Activated CD4-positive, alpha-beta T cell treated with anti-CD3 and anti-CD28 coated beads for 24 hours (primary cell): ENCODE results near the gene FAM78A.

Source experiments
- DNase-seq, 2 donors: peaks; one replicate each; pipeline ENCODE4 v3.0.0-alpha.2; 2020; ENCODE audit warnings: low read depth in 2 of 2

The FAM78A gene

DNA sequence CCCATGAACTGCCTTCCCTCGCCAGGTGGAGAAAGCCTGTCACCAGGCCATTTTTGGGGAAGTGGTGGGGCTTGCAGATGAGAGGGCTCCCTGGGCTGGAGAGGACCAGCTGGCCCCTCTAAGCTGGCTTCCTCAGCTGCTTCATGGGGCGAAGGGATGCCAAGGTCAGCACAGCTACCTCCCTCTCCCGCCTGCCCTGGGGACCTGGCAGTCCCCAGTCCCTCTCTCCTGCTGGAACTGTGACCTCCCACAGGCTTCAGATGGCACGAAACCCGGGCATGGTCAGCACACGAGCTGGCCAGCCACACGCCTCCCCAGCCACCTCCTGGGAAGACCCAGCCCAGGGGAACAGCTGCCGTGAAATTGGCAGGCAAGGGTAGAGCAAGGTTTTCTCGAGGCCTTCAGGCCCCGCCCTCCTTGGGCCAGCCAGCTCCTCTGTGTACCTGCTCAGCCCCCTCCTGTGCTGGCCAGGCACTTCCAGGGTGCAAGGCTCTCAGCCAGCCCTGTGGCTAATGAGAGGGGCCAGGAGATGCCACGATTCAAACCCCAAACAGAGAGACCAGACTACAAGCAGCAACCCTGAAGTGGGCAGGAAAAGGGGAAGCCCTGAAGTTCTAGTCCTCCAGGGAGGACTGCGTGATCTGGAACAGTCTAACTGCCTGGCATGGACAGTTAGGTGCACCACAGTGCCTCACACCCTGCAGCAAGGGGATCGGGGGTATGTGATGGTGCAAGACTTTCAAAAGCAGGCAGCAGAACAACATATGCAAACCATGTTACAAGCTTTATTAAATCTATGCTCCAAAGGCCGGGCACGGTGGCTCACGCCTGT is 26.1 kb upstream of the FAM78A start:
- no peak for DNase-seq

DNA sequence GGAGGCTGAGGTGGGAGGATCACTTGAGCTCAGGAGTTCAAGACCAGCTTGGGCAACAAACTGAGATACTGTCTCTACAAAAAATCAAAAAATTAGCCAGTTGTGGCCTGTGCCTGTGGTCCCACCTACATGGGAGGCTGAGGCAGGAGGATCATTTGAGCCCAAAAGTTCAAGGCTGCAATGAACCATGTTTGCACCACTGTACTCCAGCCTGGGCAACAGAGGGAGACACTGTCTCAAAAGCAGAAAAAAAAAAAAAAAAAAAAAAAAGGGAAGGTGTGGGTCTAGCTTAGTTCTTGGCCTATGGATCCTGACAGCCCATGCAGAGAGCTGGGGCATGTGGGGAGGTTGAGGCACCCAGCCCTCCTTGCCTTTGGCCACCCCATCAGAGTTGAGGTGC is 24.1 kb upstream of the FAM78A start:
- no peak for DNase-seq

DNA sequence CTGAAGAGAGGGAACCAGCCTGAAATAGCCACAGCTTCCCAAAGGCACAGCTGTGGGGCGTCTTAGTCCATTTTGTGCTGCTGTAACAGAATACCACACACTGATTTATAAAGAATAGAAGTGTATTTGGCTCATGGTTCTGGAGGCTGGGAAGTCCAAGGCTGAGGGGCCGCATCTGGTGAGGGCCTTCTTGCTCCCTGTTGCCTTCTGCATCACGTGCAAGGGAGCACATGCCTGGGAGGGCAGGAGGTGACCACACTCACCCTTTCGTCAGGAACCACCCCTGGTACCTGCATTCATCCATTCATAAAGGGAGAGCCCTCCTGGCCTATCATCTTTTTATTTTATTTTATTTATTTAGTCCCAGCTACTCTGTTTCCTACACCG is 23.6 kb upstream of the FAM78A start:
- DNase-seq: no peak

DNA sequence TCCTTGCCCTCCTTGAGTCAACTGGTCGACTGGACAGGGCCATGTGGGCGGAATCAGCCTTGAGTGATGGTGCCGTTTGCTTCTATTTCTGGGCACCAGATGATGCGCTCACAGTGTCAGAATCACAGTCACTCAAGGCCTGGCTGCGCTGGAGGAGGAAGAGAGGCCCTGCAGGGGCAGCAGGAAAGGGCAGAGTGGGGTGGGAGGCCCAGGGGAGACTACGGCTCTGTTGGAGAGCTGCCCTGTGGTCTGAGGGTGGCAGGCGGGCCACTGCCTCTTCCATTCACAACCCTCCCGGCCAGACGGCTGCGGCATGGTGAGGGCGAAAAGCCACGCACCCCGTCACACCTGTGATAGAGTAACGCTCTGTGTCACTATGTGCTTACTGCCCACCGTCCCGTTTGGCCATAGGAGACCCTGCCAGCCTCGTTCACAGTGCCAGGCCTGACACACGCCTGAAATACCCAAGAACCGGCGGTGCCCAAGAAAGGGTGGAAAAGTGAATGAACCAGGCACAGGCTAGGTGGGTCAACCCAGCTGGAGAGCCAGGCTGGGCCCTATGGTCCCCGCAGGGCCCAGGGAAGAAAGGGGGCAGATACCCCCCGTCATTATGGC is 23.1 kb upstream of the FAM78A start:
- DNase-seq: no peak

DNA sequence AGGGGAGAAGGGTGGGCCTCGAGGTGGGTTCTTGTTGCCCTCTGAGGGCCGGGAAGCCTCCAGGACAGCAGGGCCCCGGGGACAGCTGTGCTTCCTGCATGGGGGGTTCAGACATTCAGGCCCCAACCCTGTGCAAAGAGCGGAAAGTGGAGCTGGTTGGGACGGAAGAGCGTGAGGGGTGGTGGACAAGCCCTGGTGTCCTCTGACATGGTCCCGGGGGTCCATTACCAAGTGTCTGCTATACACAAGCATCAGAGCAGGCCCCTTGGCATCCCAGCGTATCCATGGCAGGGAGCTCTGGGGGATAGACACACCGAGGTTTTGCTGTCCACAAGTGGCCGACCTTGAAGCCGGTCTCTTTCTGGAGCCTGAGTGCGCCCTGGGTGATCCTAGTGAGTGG is 22.5 kb upstream of the FAM78A start:
- DNase-seq: no peak

DNA sequence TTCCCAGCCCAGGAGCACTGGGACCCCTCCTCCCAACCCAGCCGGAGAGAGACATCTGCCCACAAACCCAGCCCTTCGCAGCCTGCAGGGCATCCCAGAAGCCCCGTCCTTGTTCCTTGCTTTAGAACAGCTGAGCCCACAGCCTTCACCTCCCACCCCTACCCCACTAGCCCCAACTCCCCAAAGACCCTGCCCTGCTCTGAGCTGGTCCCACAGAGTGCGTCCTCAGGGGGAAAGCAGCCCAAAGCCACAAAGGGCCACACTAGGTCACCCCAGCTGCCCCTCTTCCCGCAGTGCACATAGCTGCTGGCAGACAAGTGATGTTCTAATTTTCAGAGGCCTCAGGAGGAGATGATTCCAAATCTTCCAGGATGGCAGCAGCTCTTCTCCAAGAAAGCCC is 22.0 kb upstream of the FAM78A start:
- DNase-seq: no peak

DNA sequence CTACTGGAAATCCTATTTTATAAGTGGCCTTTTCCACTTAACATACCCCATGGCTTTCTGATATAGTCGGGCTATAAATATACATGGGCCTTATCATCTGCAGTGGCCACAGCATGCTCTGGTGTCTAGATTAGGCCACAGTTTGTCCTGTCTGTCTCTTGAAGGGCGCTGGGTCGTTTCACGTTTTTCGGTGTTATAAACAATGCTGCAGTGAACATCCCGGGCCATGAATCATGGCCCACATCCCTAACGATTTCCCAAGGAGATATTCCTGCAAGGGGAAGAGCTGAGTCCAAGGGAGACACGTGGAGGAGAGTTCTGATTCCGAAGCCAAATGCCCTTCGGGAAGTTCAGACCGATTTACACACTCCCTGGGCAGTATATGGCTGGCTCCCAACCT is 21.6 kb upstream of the FAM78A start:
- no peak for DNase-seq

DNA sequence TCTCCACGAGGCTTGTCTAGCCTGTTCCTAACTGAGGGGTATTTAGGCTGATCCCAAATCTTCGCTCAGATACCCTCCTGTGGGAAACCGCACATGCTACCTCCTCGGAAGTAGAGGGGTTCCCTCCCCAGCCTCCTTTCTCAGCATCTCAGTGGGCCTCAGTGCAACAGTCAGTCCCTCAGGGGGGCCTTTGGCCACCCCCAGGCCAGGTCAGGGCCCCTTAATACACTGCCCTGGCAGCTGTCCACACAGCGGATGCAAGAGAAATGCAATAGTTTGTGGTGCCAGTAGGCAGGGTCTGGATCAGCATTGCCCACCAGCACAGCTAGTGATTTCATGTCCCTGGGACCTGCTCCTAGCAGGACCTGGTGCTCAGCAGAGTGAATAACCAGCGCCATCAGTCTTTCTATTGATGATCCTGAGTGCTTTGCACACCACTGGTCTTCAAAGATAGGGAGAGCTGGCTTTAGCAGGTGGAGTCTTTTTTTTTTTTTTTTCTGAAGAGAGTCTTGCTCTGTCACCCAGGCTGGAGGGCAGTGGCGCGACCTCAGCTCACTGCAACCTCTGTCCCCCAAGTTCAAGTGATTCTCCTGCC is 20.7 kb upstream of the FAM78A start:
- no peak for DNase-seq

DNA sequence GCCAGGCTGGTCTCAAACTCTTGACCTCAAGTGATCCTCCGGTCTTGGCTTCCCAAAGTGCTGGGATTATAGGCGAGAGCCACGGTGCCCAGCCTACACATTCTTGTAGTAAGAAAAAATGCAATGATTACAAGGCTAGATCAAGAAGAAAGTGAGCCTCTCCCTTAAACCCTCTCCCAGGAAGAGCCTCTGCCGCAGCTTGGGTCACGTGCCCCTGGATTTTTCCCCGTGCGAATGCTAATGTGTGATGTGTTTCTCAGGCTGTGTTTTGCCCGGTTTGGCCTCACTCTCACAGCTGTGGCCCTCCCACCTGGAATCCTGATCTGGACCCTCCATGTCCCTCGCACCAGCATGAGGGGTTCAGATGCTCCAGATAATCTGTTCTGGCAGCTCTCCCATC is 20.1 kb upstream of the FAM78A start:
- no peak for DNase-seq

DNA sequence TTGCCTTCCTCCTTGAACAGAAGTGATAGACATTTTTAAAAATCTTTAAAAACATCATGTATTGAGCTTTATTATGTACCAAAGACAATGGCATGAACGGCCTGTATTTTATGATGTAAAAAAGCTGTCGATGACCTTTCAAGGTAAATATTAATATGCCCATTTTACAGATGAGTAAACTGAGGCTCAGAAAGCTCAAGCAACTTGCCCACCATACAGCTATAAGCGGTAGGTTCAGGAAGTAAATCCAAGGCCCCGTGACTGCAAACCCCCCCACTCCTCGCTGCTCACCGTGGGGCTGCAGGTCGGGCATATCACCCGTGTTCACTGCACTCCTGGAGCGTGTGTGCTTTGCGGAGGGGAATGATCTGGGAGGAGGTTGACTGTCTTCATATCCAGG is 16.6 kb upstream of the FAM78A start:
- DNase-seq: no peak

DNA sequence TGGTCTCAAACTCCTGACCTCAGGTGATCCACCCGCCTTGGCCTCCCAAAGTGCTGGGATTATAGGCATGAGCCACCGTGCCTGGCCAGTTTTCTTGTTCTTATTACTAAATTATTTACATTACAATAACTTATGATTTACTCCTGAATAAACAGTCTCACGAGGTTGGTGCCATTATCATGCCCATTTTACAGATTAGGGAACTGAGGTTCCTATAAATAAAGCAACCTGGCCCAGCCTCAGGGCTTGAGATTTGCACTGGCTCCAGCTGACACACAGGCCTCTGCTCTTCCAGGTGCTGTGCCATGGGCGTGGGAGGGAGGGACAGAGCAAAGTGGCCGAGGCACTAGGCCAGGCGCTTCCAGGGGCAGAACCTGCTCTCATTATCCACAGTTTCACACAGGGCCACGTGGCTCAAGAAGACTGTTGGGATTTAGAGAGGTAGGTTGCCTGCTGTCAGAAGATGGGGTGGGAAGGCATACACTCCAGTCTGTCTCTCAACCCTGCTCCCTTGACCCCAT is 15.5 kb upstream of the FAM78A start:
- no peak for DNase-seq

DNA sequence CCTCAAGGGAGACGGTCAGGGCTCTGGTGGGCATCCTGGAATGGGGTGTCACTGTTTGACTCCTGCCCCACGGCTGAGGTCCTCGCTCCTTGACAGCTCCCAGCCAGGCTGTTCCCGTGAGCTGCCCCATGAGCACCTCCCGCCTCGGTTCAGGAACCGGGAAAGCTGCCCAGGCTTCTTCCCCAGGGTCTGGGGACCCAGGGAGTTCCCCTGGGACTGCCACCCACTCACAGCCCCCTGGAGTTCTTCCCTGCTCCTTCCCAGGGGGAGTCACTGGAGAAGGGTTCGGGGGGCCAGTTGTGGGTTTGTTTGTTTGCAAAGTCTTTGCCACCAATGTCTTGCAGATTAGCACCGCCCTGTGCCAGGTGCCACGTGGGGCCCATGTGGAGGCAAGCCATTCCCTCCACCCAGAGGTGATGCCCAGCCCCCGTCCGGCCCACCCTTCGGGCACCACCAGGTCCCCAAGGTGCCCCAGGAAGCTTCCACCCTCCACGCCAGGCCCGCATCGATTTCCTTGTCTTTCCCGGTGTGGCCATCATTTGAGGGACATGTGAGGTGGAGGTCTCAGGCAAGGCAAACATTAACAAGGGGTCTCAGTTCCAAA is 14.6 kb upstream of the FAM78A start:
- DNase-seq: no peak

DNA sequence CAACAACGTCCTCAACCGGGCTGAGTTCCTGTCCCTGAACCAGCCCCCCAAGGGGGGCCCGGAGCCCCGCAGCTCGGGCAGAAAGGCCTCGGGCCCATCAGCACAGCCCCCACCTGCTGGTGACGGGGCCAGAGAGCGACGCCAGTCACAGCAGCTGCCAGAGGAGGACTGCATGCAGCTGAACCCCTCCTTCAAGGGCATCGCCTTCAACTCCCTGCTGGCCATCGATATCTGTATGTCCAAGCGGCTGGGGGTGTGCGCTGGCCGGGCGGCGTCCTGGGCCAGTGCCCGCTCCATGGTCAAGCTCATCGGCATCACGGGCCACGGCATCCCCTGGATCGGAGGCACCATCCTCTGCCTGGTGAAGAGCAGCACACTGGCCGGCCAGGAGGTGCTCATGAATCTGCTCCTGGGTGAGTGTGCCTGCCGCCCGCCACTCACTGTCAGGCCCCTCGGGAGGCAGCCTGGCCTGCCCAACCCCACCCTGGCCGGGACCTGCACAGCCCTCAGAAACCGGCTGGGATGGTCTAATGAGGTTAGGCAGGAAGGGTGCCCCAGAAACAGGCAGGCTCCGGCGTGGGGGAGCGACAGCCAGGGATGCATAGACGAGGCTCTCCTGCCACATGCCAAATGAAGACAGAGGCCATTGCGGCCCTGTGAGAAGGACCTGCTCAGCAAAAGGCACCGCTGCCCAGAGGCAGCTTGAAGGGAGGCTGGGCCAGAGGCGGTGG is 13.9 kb upstream of the FAM78A start:
- DNase-seq: no peak

DNA sequence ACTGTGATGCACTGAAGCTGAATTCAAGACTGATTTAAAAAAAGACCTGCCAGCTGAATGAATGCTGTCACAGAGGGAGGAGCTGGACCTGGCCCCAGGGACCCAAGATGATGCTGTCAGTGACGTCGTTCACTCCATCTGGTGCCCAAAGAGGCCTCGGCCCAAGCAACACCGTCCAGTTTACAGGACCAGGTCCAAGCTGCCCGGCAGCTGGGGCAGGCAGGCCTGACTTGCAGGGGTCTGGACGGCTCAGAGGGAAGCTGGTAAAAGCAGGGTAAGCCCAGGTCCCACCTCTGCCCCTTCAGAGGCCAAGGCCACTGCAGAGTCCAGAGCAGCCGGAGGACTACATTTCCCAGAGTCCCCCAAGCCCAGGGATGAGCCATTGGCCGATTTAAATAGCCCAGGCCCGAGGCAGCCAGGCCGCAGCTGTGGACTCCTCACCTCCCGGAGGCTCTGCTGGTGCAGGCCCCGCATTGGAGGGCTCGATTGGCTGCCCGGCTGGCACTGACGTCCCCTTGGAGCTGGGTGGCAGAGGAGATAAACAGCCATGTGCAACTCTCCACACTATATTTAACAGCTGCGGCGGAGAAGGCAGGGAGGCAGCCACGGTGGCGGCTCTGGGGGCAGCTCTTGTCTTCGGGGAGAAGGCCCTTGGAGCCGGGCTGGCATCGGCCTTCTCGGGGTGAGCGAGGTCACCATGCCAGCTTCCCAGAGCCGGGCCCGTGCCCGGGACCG is 13.2 kb upstream of the FAM78A start, which contains the start of gene PLPP7:
PLPP7 (plus strand) TSS at position 423 of the 735 bp plus-strand sequence; CDS start at position 698, 275 bp downstream.
- no peak for DNase-seq

DNA sequence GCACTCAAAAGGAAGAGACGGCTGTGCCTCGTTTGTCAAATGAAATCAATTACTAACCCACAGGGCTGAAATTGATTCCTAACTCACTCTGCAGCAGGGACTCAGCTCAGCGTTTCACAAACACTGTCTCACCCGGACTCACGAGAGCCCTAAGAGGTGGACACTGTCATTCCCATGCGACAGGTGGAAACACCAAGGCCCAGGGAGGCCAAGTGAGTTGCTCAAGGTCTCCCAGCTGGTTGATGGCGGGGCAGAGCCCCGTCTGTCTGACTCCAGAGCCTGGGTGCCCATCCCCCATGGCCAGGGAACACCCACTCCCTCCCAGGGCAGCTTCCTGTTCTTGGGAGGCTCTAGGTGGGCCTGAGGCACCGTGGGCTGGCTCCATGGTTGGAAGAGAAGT is 11.9 kb upstream of the FAM78A start:
- no peak for DNase-seq

DNA sequence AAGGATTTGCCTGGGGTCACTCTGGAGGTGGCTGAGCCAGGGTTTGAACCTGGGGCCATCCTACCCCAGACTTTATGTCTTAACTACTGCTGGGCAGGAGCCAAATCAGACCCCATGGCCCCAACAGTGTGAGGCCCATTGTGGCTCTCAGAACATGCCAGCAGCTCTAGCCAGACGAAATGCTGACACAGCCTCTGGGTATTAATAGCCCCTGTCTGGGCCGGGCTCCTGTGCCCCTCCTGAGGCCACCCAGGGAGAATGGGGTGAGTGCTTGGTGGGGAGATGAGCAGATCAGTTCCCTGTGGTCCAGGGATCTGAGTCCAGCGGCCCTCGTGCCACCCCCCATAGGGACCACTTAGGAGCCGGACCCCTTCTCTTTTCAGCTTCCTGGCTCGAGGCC is 11.0 kb upstream of the FAM78A start:
- DNase-seq: no peak

DNA sequence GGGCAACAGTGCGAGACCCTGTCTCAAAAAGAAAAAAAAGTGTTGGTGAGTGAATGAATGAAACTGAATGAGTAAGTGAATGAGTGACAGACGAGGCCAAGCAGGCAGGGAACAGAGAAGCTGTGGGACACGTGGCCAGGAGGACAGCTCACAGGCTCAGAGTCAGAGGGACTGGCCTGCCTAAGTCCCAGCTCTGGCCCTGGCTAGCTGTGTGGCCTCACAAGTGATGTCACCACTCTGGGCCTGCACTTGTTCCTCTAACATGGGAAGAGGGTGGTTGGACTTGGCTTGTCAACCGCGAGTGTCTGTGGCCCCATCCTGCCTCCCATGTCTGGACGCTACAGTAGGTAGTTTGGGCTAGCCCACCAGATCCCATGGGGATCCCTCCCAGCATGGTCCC is 8.5 kb upstream of the FAM78A start:
- DNase-seq: no peak

DNA sequence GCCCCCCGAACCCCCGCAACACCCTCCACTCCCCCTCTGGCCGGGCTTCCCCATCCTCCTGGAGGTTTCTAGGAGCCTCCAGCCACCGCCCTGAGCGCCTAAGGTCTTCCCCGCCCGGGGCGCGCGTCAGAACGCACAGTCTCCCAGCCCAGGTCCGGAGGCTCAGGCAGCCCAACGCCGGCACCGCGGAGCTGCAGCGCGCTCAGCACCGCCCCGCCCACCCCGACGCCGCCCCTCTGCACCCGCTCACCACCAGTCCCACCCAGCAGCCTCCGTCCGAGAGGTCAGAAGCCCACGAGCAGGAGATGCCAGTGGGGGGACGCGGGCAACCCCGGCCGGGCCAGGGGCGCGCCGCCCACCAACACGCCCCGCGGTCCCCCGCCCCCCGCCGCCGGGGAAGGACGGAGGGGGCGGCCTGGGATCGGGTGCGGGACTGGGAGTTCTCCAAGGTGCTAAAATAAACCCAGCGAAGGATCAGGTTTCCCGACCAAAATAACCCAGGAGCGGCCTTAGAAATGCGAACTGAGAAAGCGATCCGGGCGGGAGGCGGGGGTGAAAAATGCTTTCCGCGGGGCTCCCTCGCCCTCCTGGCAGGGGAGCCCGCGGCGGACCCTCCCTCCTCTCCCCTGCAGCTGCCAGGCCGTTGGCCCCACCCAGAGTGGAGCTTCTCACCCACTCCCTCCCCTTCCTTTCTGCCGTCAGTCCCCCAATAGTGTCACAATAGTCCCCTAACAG is 6.5 kb upstream of the FAM78A start:
- DNase-seq: no peak

DNA sequence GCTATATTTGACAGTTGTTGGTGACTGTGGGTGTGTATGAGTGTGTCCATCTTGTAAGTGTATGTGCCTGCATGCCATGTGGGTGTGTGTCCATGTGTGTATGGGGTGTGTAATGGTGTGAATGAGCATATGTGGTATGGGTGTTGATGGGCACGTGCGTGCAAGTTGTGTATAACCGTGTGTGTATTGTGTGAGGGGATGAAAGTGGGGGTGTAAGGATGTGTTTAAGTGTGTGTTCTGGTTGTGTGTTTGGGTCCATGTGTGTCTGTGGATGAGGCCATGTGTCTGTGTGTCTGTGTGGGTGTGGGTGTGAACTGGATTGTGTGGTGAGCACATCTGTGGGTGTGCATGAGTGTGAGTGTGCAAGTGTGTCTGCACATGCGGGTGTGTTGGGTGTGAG is 5.9 kb upstream of the FAM78A start:
- no peak for DNase-seq
